ENCODE measurements around the gene SLC5A2.

DNA sequence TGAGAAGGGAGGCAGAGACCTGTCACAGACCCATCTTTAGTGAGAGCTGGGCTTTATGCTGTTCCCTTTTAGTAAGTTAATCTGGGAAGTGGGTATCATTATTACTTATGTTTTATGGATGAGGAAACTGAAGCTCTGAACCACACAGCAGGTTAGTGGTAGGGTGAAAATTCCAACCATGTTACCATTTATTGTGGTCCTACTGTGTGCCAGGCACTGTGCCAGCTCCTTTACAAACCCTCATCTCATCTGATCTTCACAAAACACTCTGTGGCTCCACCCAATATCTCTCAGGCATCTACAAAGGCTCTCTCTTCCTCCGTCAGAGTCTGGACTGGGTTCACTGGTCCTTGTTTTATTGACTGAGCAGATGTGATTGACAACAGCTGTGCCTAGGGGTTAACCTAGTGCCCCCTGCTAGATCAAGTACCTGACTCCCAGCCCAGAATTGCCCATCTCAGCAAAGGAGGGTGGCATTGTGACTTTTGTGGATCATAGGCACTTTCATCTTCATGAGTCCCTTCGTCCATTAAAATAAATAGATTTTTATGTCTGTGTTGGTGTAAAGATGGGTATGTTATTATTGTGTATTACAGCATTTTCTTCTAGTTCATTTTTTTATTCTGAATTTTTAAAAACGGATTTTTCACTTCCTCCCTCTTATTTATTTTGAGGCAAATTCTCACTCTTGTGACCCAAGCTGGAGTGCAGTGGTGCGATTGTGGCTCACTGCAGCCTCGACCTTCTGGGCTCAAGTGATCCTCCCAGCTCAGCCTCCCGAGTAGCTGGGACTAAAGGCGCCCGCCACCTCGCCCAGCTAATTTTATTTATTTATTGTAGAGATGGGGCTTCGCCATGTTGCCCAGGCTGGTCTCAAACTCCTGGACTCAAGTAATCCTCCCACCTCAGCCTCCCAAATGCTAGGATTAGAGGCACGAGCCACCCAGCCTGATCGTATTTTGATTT is 7.9 kb upstream of the SLC5A2 start:
- TF ChIP-seq CTCF (IDR thresholded peaks at IDR 0.05; ENCODE audit: low read length) (no peak), EZH2phosphoT487 (IDR thresholded peaks at IDR 0.05; ENCODE audit: low read length) (no peak)
